Measurements from ENCODE around the gene LRRC8B. TPM values are rescaled to one million over a fixed set of nuclear protein-coding genes. Genes with fewer than 3 reads are reported as not detected.

The LRRC8B gene
- total RNA-seq, 3 donors from 2014 or later = 11.5 to 25.3 (median 12.3) TPM

DNA sequence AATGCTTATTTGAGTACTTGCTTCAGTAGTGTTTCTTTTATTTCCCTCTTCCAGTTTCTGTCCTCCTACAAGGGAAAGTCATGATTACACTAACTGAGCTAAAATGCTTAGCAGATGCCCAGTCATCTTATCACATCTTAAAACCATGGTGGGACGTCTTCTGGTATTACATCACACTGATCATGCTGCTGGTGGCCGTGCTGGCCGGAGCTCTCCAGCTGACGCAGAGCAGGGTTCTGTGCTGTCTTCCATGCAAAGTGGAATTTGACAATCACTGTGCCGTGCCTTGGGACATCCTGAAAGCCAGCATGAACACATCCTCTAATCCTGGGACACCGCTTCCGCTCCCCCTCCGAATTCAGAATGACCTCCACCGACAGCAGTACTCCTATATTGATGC, 57.9 kb downstream of the LRRC8B start:
- H3K27me3 ChIP-seq = no peaks in the 10 kb centered on the region
- intact Hi-C loops (cut with DNase I; ENCODE audit: low total_unique reads) = no loop called here

DNA sequence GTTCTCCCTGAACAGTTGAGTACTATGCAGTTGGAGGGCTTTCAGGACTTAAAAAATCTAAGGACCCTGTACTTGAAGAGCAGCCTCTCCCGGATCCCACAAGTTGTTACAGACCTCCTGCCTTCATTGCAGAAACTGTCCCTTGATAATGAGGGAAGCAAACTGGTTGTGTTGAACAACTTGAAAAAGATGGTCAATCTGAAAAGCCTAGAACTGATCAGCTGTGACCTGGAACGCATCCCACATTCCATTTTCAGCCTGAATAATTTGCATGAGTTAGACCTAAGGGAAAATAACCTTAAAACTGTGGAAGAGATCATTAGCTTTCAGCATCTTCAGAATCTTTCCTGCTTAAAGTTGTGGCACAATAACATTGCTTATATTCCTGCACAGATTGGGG, 59.6 kb downstream of the LRRC8B start:
- Histone ChIP-seq H3K27me3 (no peaks in the 10 kb centered on the region), H3K9me3 (no peaks in the 10 kb centered on the region), H3K36me3 (no peaks in the 10 kb centered on the region), H3K4me3 (no peak overlapping the region), H3K4me1 (no peaks in the 10 kb centered on the region), H3K27ac (no peak overlapping the region)
- intact Hi-C loops (cut with DNase I; ENCODE audit: low total_unique reads) = no loop called here
- TF ChIP-seq, protein P1, sequence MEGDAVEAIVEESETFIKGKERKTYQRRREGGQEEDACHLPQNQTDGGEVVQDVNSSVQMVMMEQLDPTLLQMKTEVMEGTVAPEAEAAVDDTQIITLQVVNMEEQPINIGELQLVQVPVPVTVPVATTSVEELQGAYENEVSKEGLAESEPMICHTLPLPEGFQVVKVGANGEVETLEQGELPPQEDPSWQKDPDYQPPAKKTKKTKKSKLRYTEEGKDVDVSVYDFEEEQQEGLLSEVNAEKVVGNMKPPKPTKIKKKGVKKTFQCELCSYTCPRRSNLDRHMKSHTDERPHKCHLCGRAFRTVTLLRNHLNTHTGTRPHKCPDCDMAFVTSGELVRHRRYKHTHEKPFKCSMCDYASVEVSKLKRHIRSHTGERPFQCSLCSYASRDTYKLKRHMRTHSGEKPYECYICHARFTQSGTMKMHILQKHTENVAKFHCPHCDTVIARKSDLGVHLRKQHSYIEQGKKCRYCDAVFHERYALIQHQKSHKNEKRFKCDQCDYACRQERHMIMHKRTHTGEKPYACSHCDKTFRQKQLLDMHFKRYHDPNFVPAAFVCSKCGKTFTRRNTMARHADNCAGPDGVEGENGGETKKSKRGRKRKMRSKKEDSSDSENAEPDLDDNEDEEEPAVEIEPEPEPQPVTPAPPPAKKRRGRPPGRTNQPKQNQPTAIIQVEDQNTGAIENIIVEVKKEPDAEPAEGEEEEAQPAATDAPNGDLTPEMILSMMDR (IDR thresholded peaks at IDR 0.05) = no peak
- no peak for TF ChIP-seq POLR2AphosphoS5 (IDR thresholded peaks at IDR 0.05)
- no peak for TF ChIP-seq POLR2A (IDR thresholded peaks at IDR 0.05)
- DNase-seq (ENCODE audit: low spot score in 2 of 2) = no peak

More for the DNA sequence above, 57.9 kb downstream of the LRRC8B start:
- Histone ChIP-seq H3K27ac (no peak overlapping the region), H3K36me3 (no peaks in the 10 kb centered on the region), H3K9me3 (no peaks in the 10 kb centered on the region), H3K4me1 (no peaks in the 10 kb centered on the region), H3K4me3 (no peak overlapping the region)
- TF ChIP-seq, protein P1 (IDR thresholded peaks at IDR 0.05) = no peak
- TF ChIP-seq POLR2A (IDR thresholded peaks at IDR 0.05) (no peak), POLR2AphosphoS5 (IDR thresholded peaks at IDR 0.05) (no peak)
- DNase-seq (ENCODE audit: low spot score in 2 of 2) = no peak

DNA sequence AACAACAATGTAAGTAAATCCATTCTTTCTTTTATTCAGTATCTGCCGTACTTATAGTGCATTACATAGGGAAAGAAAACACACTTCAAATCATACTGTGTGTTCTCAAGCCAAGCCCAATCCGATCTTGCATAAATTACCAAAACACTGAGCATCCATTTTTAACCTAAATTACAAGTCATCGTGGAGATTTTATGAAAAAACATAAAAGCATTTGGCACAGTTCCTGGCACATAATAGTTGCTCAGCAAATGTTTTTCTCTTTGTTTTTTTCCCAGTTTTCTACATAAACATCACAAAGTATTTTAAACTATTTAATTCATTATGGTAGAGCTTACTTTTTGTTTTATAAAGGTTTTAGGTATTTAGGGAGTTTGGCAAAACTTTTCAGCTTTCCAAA, 60.2 kb downstream of the LRRC8B start:
- Histone ChIP-seq H3K27me3 (no peaks in the 10 kb centered on the region), H3K4me1 (no peaks in the 10 kb centered on the region), H3K9me3 (no peaks in the 10 kb centered on the region), H3K27ac (no peak overlapping the region), H3K4me3 (no peak overlapping the region), H3K36me3 (no peaks in the 10 kb centered on the region)
- TF ChIP-seq, protein P1 (IDR thresholded peaks at IDR 0.05) = no peak
- no peak for TF ChIP-seq POLR2A (IDR thresholded peaks at IDR 0.05)
- TF ChIP-seq POLR2AphosphoS5 (IDR thresholded peaks at IDR 0.05) = no peak
- DNase-seq (ENCODE audit: low spot score in 2 of 2) = no peak
- intact Hi-C loops (cut with DNase I; ENCODE audit: low total_unique reads) = no loop called here

DNA sequence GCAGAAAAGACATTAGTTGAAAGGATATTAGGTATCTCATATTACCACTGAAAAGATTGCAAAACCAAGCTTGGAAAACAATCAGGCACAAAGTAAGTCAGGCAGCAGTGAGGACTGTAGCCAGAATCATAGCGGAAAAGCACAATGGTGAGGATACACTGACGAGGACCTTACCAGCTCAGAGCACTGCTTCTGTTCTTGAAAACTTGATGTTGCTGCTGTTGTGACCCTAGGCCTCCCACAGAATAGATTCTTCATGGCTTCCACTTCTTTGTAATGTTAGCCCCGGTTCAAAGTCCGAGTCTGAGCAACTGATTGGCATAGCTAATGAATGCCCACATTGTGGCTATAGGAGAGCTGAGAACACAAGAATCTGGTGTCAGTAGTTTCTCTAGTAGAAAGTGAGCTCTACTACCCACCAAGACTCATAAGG, 63.1 kb downstream of the LRRC8B start:
- Histone ChIP-seq H3K9me3 (no peaks in the 10 kb centered on the region), H3K4me3 (no peak overlapping the region), H3K4me1 (no peaks in the 10 kb centered on the region), H3K27ac (no peak overlapping the region), H3K27me3 (no peaks in the 10 kb centered on the region), H3K36me3 (no peaks in the 10 kb centered on the region)
- TF ChIP-seq, protein P1 (IDR thresholded peaks at IDR 0.05) = no peak
- TF ChIP-seq POLR2A (IDR thresholded peaks at IDR 0.05) (no peak), POLR2AphosphoS5 (IDR thresholded peaks at IDR 0.05) (no peak)
- DNase-seq (ENCODE audit: low spot score in 2 of 2) = no peak
- intact Hi-C loops (cut with DNase I; ENCODE audit: low total_unique reads) = no loop called here

DNA sequence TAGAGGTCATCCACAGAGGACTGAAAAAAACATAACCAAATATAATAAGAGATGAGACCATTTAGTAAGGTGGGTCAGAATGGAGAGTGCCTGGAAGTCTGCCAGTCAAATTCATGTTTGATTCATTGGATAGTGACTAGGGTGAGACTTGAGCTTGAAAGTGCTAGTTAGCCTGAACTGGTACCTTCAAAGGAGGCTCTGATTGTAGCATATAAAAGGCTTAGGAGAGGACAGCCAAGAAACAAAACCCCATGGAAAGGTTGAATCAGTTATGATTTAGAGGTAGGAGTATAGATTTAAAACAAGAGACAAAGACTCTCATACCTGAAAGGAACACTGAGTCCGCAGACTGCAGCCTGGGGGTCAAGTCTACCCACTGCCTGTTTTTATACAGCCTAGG, 63.9 kb downstream of the LRRC8B start:
- no peak overlapping the region for H3K4me3 ChIP-seq
- intact Hi-C loops (cut with DNase I; ENCODE audit: low total_unique reads) = no loop called here
- H3K27me3 ChIP-seq = no peaks in the 10 kb centered on the region
- no peaks in the 10 kb centered on the region for H3K4me1 ChIP-seq
- no peaks in the 10 kb centered on the region for H3K36me3 ChIP-seq
- TF ChIP-seq POLR2A (IDR thresholded peaks at IDR 0.05) = no peak
- TF ChIP-seq POLR2AphosphoS5 (IDR thresholded peaks at IDR 0.05) = no peak
- TF ChIP-seq, protein P1 (IDR thresholded peaks at IDR 0.05) = no peak
- no peaks in the 10 kb centered on the region for H3K9me3 ChIP-seq
- DNase-seq (ENCODE audit: low spot score in 2 of 2) = no peak
- H3K27ac ChIP-seq = no peak overlapping the region

Data from breast epithelium (tissue), 4 donors.